Measurements from ENCODE around the gene MAP2K3. TPM values are rescaled to one million over a fixed set of nuclear protein-coding genes. Genes with fewer than 3 reads are reported as not detected.
A peak's percentile ranks its signal among the peaks of the same experiment; 100 is the strongest.

The MAP2K3 gene
- total RNA-seq, 1 experiment from 2014 or later = 39.7 TPM

- TF ChIP-seq E2F4 (CRISPR knock-in tag; IDR thresholded peaks at IDR 0.05; ENCODE audit: borderline replicate concordance, low read depth) = no peak
- TF ChIP-seq NFE2L1 (CRISPR knock-in tag; IDR thresholded peaks at IDR 0.05) = no peak
- no peak for TF ChIP-seq CDX4 (CRISPR knock-in tag; IDR thresholded peaks at IDR 0.05; ENCODE audit: borderline replicate concordance)
- TF ChIP-seq RELA (CRISPR knock-in tag; IDR thresholded peaks at IDR 0.05; ENCODE audit: borderline replicate concordance) = no peak
- TF ChIP-seq ZNF138 (CRISPR knock-in tag; conservative IDR thresholded peaks at IDR 0.05) = no peak
- no peak for TF ChIP-seq FOXK1 (CRISPR knock-in tag; IDR thresholded peaks at IDR 0.05)
- TF ChIP-seq ZNF416 (CRISPR knock-in tag; IDR thresholded peaks at IDR 0.05) = no peak
- TF ChIP-seq ZNF396 (CRISPR knock-in tag; IDR thresholded peaks at IDR 0.05; ENCODE audit: borderline replicate concordance) = no peak
- no peak for TF ChIP-seq NR1H2 (CRISPR knock-in tag; IDR thresholded peaks at IDR 0.05)
These were observed 33.0 kb upstream of the MAP2K3 start (continued) for GRCh38 chr17:21251337-21252010.

GRCh38 chr17:21252289-21252795 is 32.2 kb upstream of the MAP2K3 start:
- no peak overlapping the region for H3K27ac Mint-ChIP-seq

More at GRCh38 chr17:21252289-21252795, 32.2 kb upstream of the MAP2K3 start:
- Mint-ChIP-seq H3K4me1 (peaks cover 25% of the 10 kb centered on the region), H3K4me3 (peak overlapping the region; percentile 61), H3K9me3 (no peaks in the 10 kb centered on the region; the same call in 1 of the 2 replicates), H3K36me3 (no peaks in the 10 kb centered on the region), H3K27me3 (ENCODE audit: low read depth) (peaks cover 8% of the 10 kb centered on the region; the same call in 1 of the 2 replicates)
- ChIA-PET CTCF (interaction anchor here (0.6 to 1.1 kb wide), 2 partner anchors 112 to 133 kb away, joined by 3 to 5 read pairs; no protein-coding TSS in a partner anchor), POLR2A (no interaction called here)
- no peak for TF ChIP-seq ZNF532 (CRISPR knock-in tag; IDR thresholded peaks at IDR 0.05; ENCODE audit: borderline replicate concordance)
- no peak for TF ChIP-seq PREB (CRISPR knock-in tag; IDR thresholded peaks at IDR 0.05; ENCODE audit: borderline replicate concordance)
- TF ChIP-seq ZNF671 (CRISPR knock-in tag; IDR thresholded peaks at IDR 0.05) = no peak
- ATAC-seq (no peak), DNase-seq (ENCODE audit: low spot score) (no peak)

All from WTC11 (cell line).